ENCODE data around the gene ARHGAP20.
"Not testable (repeated sequence)": the region's sequence is repeated elsewhere in the genome, so short reads cannot be mapped to it uniquely, and the experiment has no call there.

Gene ARHGAP20

GRCh38 chr11:110720431-110721275 lies 8.4 kb upstream of the ARHGAP20 start:
- DNase-seq (ENCODE audit: low spot score) = no peak

DNA sequence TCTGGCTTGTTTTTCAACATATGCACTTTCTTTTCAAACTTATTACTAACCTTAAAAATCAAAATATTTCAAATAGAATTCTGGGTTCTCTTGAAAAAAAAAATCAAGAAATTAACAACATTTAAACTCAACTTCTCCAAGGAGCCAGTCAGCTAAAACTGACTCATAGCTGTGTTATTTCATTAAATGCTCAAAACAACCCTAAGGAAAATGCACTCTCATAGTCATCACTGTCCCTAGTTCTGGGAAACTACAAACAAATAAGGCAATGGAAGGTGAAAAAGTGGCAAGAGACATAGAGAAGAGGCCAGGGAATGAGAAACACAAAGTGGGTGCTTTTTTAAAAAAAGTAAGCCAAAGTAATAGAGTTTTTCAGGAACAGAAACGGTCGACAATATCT lies 4.1 kb upstream of the ARHGAP20 start:
- no peak for DNase-seq (ENCODE audit: low spot score)

- DNase-seq (ENCODE audit: low spot score) = no peak
Observed at GRCh38 chr11:110715541-110715940, 3.3 kb upstream of the ARHGAP20 start.

GRCh38 chr11:110713449-110713776 lies 1.2 kb upstream of the ARHGAP20 start:
- DNase-seq (ENCODE audit: low spot score) = no peak

DNA sequence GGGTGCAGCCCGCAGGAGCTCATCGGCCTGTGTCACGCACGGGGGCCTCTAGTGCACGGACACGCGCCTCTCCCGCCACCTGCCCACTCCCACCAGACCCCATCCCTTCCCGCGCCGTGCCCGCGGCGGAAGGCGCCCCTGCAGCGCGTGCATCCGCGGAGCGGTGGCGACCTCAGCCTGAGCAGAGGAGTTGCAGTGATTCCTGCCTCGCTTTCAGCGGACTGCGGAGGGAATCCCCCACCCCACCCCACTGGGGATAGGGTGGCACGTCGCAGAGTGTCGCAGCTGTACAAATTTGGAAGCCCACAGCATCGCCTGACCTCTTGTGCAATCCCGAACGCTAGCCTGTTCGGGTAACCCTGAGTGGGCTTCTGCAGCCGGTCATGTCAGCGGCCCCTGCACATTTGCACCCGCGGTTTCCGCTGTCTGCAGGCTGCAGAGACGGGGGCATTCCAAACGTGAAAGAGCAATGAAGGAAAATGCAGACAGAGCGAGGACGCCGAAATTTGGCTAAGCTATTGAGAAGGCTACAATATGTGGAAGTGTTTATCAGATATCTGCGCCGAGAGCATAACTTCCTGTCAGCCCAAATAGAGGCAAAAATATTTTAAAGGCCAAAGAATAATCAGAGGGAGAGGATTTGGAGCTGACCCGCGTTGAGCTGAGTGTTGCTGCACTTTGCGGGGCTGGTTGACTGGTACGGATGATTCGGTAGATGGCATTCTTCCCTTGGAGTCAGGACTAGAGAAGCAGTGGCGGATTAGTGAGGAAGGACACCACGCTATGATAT lies 617 bp upstream of the ARHGAP20 start:
- no peak for DNase-seq (ENCODE audit: low spot score)

GRCh38 chr11:110711448-110711775 lies 825 bp downstream of the ARHGAP20 start:
- DNase-seq (ENCODE audit: low spot score) = no peak

DNA sequence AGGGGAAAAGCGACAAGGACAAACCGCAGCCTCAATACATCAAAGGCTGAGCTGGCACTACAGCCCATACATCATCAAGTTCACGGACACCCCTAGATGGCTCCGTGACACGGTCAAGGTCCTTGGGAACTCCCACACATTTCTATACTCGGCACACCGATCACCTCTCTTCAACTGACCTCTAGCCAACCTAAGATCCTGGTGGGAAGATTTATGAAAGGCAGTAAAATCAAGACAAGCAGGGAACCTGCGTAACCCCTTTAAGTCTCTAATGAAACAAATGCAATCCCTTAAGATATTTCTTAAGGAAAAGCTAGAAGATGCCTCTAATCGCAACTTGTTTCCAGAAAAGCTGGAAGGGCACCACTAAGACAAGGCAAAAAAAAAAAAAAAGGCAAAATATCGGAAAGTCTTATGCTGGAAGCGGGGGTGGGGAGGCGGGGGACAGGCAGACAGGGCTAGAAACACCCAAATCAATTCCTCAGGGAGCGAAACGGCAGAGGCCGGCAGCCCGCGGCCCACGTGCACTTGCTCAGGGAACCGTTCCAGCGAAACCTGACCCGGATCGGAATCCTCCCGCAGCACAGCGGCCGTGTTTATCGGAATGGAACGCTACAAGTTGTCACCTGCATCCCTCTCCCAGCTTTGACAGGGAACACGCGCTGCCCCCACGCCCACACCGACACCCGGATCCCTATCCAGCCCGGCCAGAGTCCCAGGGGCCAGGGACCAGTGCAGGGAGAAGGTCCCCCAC lies 1.4 kb downstream of the ARHGAP20 start:
- no peak for DNase-seq (ENCODE audit: low spot score)

DNA sequence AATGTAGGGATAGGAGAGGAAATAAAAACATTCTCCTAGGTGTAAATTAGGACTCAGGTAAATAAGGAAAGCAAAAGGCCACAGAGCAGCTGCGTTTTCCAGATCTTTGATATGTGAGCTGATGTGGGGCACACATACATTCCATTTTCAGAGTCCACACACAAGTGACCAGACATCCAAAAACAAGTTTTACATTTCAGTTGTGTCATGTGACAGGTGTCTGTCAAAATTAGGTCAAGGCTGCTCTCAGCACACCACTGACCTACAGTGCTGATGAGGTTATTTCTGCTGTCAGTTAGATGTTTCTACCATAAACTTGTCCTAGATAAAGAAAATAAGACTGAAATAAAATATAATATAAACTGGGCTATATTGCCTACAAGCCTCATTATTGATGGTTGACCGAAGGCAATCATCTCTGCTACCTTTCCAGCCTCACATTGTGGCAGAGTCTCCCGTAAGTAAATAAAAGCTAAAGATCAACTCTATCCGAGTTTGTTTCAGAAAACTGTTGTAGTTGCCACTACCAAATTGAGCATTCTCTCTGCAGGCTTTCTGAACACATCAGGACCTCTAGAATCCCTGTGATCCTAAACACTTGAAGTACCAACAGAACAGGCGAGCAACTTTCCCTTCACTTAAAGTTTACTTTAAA lies 7.9 kb downstream of the ARHGAP20 start:
- DNase-seq (ENCODE audit: low spot score) = no peak

GRCh38 chr11:110691926-110692325 lies 20.3 kb downstream of the ARHGAP20 start:
- no peak for DNase-seq (ENCODE audit: low spot score)

- DNase-seq (ENCODE audit: low spot score) = no peak
Observed at GRCh38 chr11:110689306-110689705, 22.9 kb downstream of the ARHGAP20 start.

DNA sequence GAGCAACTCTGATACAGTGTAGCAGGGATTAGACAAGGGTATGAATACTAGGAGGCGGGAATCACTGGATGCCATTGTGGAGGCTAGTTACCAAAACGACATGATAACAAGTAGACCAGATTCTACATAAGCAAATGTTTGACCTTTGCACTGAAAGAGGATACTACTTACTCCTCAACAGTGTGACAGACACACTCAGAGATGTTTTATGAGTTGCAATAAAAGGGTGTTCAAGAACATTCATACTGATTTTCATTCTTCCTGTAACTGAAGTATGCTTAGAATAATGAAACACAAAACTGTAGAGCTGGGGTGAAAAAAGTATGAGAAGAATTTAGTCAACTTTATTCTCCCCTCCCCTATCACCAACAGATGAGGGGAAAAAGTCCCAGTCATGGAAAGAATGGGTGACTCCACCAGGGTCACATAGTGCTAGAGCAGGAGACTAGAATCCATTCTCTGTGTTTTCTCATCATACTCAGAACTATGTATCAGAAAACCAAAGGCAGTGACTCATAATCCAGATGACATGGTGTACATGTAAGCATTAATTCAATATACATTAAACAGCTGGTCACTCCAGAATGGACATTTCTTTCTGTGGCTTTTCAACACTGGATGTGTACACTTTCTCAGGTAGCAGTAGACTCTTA lies 32.8 kb downstream of the ARHGAP20 start:
- DNase-seq (ENCODE audit: low spot score) = no peak

- no peak for DNase-seq (ENCODE audit: low spot score)
Observed at GRCh38 chr11:110675548-110675947, 36.7 kb downstream of the ARHGAP20 start.

- no peak for DNase-seq (ENCODE audit: low spot score)
Observed at GRCh38 chr11:110665689-110666465, 46.4 kb downstream of the ARHGAP20 start.

DNA sequence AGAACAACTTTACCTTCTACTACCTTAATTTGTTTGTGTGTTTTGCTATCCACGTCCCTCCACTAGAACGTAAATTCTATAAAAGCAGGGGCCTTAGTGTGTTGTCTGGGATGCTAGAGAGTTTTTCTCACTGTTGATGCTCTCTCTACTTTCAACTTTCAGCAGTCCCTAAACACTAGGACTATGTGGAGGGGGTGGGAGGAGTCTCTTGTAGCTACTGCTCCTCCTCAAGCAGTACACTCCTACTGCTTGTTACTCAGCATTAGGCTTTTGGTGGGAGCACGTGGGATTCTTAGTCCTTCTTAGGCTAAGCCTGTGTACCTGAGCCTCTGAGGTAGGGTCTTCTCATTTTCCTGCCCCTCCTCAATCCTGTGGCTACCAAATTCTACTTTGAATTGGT lies 56.3 kb downstream of the ARHGAP20 start:
- no peak for DNase-seq (ENCODE audit: low spot score)

GRCh38 chr11:110654456-110654855 lies 57.8 kb downstream of the ARHGAP20 start:
- DNase-seq (ENCODE audit: low spot score) = no peak

- no peak for DNase-seq (ENCODE audit: low spot score)
Observed at GRCh38 chr11:110645253-110645652, 67.0 kb downstream of the ARHGAP20 start.

- DNase-seq (ENCODE audit: low spot score) = no peak
Observed at GRCh38 chr11:110634370-110634769, 77.9 kb downstream of the ARHGAP20 start.

GRCh38 chr11:110631551-110631950 lies 80.7 kb downstream of the ARHGAP20 start:
- no peak for DNase-seq (ENCODE audit: low spot score)

- no peak for DNase-seq (ENCODE audit: low spot score)
Observed at GRCh38 chr11:110629594-110629993, 82.6 kb downstream of the ARHGAP20 start.

- DNase-seq (ENCODE audit: low spot score) = no peak
Observed at GRCh38 chr11:110621826-110622225, 90.4 kb downstream of the ARHGAP20 start.

GRCh38 chr11:110619366-110619765 lies 92.9 kb downstream of the ARHGAP20 start:
- DNase-seq (ENCODE audit: low spot score) = not testable (repeated sequence)
